Measurements from ENCODE around the gene ZSCAN1. TPM values are rescaled to one million over a fixed set of nuclear protein-coding genes. Genes with fewer than 3 reads are reported as not detected.

ZSCAN1 gene
- total and polyA plus RNA-seq, 4 donors = 0.30 to 1.7 (median 0.88) TPM

- Histone ChIP-seq H3K4me3 (peak overlapping the region; percentile 14), H3K9ac (ENCODE audit: insufficient read depth in 1 of 2, low read length in 2 of 2) (peak overlapping the region in 1 of 2 donors; percentile 79), H3K27me3 (ENCODE audit: control insufficient read depth in 3 of 3, insufficient read depth in 3 of 3, low read length in 2 of 3) (no peaks in the 10 kb centered on the region), H3K4me1 (ENCODE audit: control insufficient read depth in 5 of 5, insufficient read depth in 5 of 5, low read length in 5 of 5) (peaks cover 0 to 14% (median 4%) of the 10 kb centered on the region in 5 donors), H3K9me3 (ENCODE audit: control insufficient read depth in 4 of 4, insufficient read depth in 3 of 4, low read length in 3 of 4) (peaks cover 0 to 73% (median 4%) of the 10 kb centered on the region in 4 donors), H3K27ac (ENCODE audit: low read depth in 1 of 2, low read length in 1 of 2) (peak overlapping the region; percentile 38 to 80), H3K36me3 (ENCODE audit: control insufficient read depth in 4 of 4, insufficient read depth in 4 of 4, low read length in 4 of 4) (peaks cover 0 to 8% (median 0%) of the 10 kb centered on the region in 4 donors)
- WGBS, 2 donors = 35 to 57% methylated on average over 37 of the region's 37 CpGs
- ATAC-seq (ENCODE audit: insufficient read depth, low FRiP score) (no peak), DNase-seq (peak; percentile 76 to 88 (median 86))
- no peak for TF ChIP-seq CTCF (IDR thresholded peaks at IDR 0.05; ENCODE audit: control extremely low read depth, extremely low read depth)
Measured at GRCh38 chr19:58054901-58055874, 21.4 kb downstream of the ZSCAN1 start.

- H3K9me3 ChIP-seq (ENCODE audit: control insufficient read depth in 4 of 4, insufficient read depth in 3 of 4, low read length in 3 of 4) = peaks cover 0 to 77% (median 2%) of the 10 kb centered on the region in 4 donors
- no peak for TF ChIP-seq CTCF (IDR thresholded peaks at IDR 0.05; ENCODE audit: control extremely low read depth, extremely low read depth)
- H3K9ac ChIP-seq (ENCODE audit: insufficient read depth in 1 of 2, low read length in 2 of 2) = no peak overlapping the region
- H3K36me3 ChIP-seq (ENCODE audit: control insufficient read depth in 4 of 4, insufficient read depth in 4 of 4, low read length in 4 of 4) = peaks cover 0 to 9% (median 0%) of the 10 kb centered on the region in 4 donors
- peaks cover 0 to 14% (median 5%) of the 10 kb centered on the region in 5 donors for H3K4me1 ChIP-seq (ENCODE audit: control insufficient read depth in 5 of 5, insufficient read depth in 5 of 5, low read length in 5 of 5)
- no peak for DNase-seq
- H3K27ac ChIP-seq (ENCODE audit: low read depth in 1 of 2, low read length in 1 of 2) = no peak overlapping the region
- ATAC-seq (ENCODE audit: insufficient read depth, low FRiP score) = no peak
- no peak overlapping the region for H3K4me3 ChIP-seq
- no peaks in the 10 kb centered on the region for H3K27me3 ChIP-seq (ENCODE audit: control insufficient read depth in 3 of 3, insufficient read depth in 3 of 3, low read length in 2 of 3)
- WGBS, 2 donors = 93 to 97% methylated on average over 6 to 8 of the region's 8 CpGs
Measured at GRCh38 chr19:58056261-58056660, 22.4 kb downstream of the ZSCAN1 start.

- peaks cover 0 to 75% (median 0%) of the 10 kb centered on the region in 4 donors for H3K9me3 ChIP-seq (ENCODE audit: control insufficient read depth in 4 of 4, insufficient read depth in 3 of 4, low read length in 3 of 4)
- ATAC-seq (ENCODE audit: insufficient read depth, low FRiP score) = no peak
- DNase-seq = no peak
- H3K4me1 ChIP-seq (ENCODE audit: control insufficient read depth in 5 of 5, insufficient read depth in 5 of 5, low read length in 5 of 5) = peaks cover 0 to 14% (median 5%) of the 10 kb centered on the region in 5 donors
- 91 to 97% methylated on average over 8 of the region's 8 CpGs for WGBS, 2 donors
- no peaks in the 10 kb centered on the region for H3K27me3 ChIP-seq (ENCODE audit: control insufficient read depth in 3 of 3, insufficient read depth in 3 of 3, low read length in 2 of 3)
- H3K4me3 ChIP-seq = no peak overlapping the region
- H3K36me3 ChIP-seq (ENCODE audit: control insufficient read depth in 4 of 4, insufficient read depth in 4 of 4, low read length in 4 of 4) = peaks cover 0 to 12% (median under 1%) of the 10 kb centered on the region in 4 donors
- TF ChIP-seq CTCF (IDR thresholded peaks at IDR 0.05; ENCODE audit: control extremely low read depth, extremely low read depth) = no peak
- no peak overlapping the region for H3K9ac ChIP-seq (ENCODE audit: insufficient read depth in 1 of 2, low read length in 2 of 2)
- no peak overlapping the region for H3K27ac ChIP-seq (ENCODE audit: low read depth in 1 of 2, low read length in 1 of 2)
Measured at GRCh38 chr19:58056861-58057260, 23.0 kb downstream of the ZSCAN1 start.

Measured in lung (tissue), 12 donors.